SIG-M5 (cell line): ENCODE data around the gene PARN.
"Not testable (repeated sequence)": the region's sequence is repeated elsewhere in the genome, so short reads cannot be mapped to it uniquely, and the experiment has no call there.

ENCODE experiments used
- DNase-seq: peaks from one replicate; lab custom pipeline; 2025; lab: John Stamatoyannopoulos, UW

The PARN gene

GRCh38 chr16:14472357-14472756 is 157.7 kb downstream of the PARN start:
- DNase-seq, result no peak

GRCh38 chr16:14470788-14471187 is 159.3 kb downstream of the PARN start:
- no peak for DNase-seq

- no peak for DNase-seq
These were observed 164.3 kb downstream of the PARN start for GRCh38 chr16:14465799-14466198.

DNA sequence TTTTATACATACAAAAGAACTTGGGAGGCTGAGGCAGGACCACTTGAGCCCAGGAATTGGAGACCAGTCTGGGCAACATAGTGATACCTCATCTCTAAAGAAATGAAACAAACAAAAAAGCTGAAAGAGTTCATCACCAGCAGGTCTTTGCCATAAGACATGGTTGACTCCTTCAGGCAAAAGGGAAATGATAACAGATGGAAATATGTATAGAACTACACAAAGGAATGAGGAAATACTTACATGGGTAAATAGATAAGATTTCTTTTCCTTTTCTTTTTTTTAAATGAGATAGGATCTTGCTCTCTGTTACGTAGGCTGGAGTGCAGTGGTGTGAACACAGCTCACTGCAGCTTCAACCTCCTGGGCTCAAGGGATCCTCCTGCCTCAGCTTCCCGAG is 165.3 kb downstream of the PARN start:
- no peak for DNase-seq

DNA sequence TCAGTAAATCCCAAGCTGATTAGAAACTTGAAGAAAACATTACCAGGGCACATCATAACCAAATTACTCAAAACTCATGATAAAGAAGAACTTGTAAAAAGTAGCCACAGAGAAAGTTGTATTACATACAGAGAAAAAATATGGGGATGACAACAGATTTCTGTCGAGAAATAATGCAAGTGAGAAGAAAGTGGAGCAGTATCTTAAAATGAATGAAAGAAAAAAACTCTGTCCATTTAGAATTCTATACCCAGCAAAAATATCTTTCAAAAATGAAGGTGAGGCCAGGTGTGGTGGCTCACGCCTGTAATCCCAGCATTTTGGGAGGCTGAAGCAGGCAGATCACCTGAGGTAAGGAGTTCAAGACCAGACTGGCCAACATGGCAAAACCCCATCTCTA is 165.9 kb downstream of the PARN start:
- no peak for DNase-seq

GRCh38 chr16:14462811-14463210 is 167.2 kb downstream of the PARN start:
- no peak for DNase-seq

- no peak for DNase-seq
These were observed 169.3 kb downstream of the PARN start for GRCh38 chr16:14460726-14461125.

- no peak for DNase-seq
These were observed 171.5 kb downstream of the PARN start for GRCh38 chr16:14458576-14458975.

- DNase-seq, result no peak
These were observed 173.1 kb downstream of the PARN start for GRCh38 chr16:14456793-14457481.

DNA sequence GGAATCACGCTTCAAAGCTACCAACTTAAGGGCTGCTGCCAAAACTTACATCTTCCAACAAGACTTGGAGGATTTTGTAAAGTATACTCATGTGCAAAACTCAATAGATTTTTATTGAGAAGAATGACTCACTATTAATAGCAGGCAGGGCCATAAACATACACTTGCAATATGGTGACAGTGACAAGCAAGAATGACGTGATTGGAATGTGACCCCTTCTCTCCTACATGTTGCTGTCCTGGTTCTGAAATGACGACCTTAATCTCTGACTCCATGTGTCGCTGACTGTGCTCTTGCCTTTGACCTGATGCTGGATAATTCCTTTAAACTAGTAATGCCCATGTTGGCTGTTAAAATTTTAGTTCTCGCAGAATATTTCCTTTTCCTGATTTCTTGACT is 174.5 kb downstream of the PARN start:
- DNase-seq, result no peak

GRCh38 chr16:14454391-14454790 is 175.7 kb downstream of the PARN start:
- no peak for DNase-seq

DNA sequence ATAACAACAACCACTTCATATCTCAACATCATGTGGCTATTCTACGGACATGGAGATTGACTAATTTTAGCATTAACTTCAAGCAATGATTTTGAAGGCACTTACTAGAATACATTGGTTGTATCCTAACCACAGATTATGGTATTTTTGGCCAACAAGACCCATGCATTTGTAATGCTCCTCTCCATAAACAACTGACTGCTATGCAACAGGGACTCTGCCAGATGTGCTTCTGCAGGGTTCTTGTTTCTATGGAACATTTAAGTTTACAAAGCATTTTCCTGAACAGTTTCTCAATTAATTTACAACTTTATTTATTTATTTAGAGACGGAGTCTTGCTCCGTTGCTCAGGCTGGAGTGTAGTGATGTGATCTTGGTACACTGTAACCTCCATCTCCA is 178.0 kb downstream of the PARN start:
- DNase-seq, result no peak

GRCh38 chr16:14450846-14451245 is 179.2 kb downstream of the PARN start:
- DNase-seq, result no peak

- no peak for DNase-seq
These were observed 180.1 kb downstream of the PARN start for GRCh38 chr16:14449790-14450480.

DNA sequence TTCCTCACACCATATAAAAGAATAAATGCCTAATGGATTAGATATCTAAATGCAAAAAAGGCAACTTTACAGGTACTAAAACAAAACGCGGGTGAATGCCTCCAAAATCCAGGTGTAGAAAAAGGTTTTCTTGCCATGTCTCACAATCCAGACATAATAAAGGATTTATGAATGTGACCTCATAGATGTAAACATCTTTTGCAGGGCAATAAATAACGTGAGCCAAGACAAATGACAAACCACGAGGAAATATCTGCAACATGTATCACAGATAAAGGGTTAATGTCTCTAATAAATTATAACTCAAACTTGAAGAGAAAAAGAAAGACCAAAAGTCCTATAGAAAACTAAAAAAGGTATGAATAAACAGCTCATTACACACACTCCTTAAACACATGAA is 180.7 kb downstream of the PARN start:
- no peak for DNase-seq

DNA sequence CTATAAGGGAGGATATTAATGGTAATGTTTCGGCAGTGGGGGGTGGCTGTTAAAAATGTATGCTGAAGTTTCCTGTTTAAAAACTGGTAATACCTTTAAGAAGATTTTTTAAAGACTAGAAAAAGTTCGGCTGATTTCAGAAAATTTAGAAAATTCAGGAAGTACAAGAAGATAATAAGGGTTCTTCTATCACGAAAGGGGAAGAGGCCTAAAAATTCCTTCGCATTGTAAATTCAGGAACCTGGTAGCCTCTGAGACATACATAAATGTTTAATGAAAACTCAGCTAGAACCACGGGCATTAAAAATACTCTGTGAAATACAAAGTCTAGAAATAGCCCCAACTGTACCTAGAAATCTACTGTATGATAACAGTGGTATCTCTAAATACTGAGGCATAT is 181.2 kb downstream of the PARN start:
- DNase-seq, result no peak

- DNase-seq, result no peak
These were observed 182.3 kb downstream of the PARN start for GRCh38 chr16:14447783-14448182.

DNA sequence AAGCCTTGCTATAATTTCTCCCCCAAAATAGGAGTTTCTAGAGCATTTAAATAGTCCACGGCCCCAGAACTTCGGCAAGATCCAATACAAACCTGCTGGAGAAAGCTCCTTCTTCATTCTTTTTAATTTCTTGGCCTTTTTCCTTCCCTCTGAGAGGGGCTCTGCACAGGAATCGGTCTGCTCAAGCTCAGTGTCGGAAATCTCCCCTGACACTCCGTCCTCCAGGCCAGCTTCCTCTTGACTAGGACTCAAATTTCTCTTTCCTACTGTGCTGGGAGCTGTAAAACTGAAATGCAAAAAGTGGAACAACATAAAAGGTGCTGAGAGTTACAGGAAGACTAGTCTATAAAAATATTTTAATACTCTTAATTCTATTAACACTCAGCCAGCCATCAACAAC is 183.3 kb downstream of the PARN start:
- DNase-seq, result no peak

GRCh38 chr16:14445937-14446715 is 183.9 kb downstream of the PARN start:
- no peak for DNase-seq

DNA sequence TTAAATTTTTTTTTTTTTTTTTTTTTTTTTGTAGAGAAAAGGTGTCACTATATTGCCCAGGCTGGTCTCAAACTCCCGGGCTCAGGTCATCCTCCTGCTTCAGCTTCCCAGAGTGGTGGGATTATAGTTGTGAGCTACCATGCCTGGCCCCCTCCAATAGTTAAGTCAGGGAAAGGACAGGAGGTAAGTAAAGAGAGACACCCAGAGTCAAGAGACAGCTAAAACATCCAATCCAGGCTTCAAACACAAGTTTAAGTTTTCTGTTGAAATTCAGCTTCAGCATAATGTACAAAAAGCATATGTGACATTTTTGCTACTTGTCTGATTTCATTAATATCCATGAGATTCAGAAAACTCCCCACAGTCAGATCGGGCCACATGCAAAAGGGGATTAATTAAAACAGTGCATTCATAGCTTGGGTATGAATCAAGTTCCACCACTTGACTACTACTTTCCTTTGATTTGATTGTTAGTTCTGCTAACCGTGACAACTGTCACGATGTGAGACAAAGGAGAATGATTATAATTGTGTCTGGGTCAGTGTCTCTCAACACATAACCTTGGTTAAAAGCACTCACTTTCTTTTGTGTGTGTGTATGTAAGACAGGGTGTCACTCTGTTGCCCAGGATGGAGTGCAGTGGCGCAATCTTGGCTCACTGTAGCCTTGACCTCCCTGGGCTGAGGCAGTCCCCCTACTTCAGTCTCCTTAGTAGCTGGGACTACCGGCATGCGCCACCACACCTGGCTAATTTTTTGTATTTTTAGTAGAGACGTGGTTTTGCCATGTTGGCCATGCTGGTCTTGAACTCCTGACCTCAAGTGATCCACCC is 184.9 kb downstream of the PARN start:
- DNase-seq, result no peak

GRCh38 chr16:14441533-14441932 is 188.5 kb downstream of the PARN start:
- not testable (repeated sequence) for DNase-seq

DNA sequence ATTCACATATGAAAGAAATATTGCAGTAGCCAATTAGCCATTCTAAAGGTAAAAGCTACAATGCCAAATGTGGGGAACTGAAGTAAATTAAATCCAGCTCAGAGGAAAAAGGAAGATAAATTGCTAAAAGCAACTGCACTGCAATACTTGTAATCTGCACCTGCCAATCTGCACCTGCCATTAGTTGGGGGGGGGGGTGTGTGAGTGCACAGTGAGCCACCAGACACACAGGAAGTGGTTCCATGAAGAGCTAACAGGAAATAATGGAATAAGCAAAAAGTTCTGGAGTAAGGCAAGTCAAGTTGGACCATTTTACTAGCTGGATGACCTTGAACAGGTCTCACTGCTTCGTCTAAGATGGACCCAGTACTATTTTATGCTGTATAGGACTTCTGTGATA is 191.8 kb downstream of the PARN start:
- no peak for DNase-seq
